Neutrophil (primary cell): ENCODE measurements around the gene SMC1B.
"Not testable (repeated sequence)": the region's sequence is repeated elsewhere in the genome, so short reads cannot be mapped to it uniquely, and the experiment has no call there.

Experiments
- H3K27ac ChIP-seq: fragments of 200-600 bp; sonication (generic); 2 replicates; pipeline ENCODE4 v1.5.1; 2016; ENCODE audit warnings: mild to moderate bottlenecking, moderate library complexity
- H3K27me3 ChIP-seq: fragments of 200-600 bp; sonication (generic); 2 replicates; pipeline ENCODE4 v1.6.0; 2016; ENCODE audit warnings: mild to moderate bottlenecking
- H3K36me3 ChIP-seq: fragments of 200-600 bp; sonication (generic); 2 replicates; pipeline ENCODE4 v1.5.1; 2017
- H3K4me1 ChIP-seq, 2 experiments: fragments of 200-600 bp in 1 of 2; sonication (generic) in 1 of 2; 1 replicate in 1 of 2; 2 replicates in 1 of 2; pipeline versions ENCODE4 v1.5.1 to v1.6.1; 2013 to 2016; ENCODE audit warnings: low read depth in 1 of 2, low read length in 1 of 2, mild to moderate bottlenecking in 1 of 2, moderate library complexity in 1 of 2; ENCODE audit not compliant: control insufficient read depth in 1 of 2, insufficient read depth in 1 of 2
- H3K4me3 ChIP-seq, 2 experiments: fragments of 200-600 bp in 1 of 2; sonication (generic) in 1 of 2; 1 replicate in 1 of 2; 2 replicates in 1 of 2; pipeline ENCODE4 v1.5.1; 2013 to 2016; ENCODE audit warnings: low read depth in 1 of 2, low read length in 1 of 2, mild to moderate bottlenecking in 1 of 2, moderate library complexity in 1 of 2
- H3K9me3 ChIP-seq: fragments of 200-600 bp; sonication (generic); 2 replicates; pipeline ENCODE4 v1.5.1; 2016
- CTCF ChIP-seq: fragments of 200-600 bp; sonication (generic); IDR thresholded peaks from 2 replicates; pipeline ENCODE4 v1.5.1; 2016; ENCODE audit warnings: antibody characterized with exemption

The SMC1B gene

GRCh38 chr22:45441138-45441537, 27.7 kb upstream of the SMC1B start:
- Histone ChIP-seq H3K36me3 (no peaks in the 10 kb centered on the region), H3K27me3 (peaks cover 46% of the 10 kb centered on the region), H3K4me3 (no peak overlapping the region), H3K27ac (no peak overlapping the region), H3K9me3 (no peaks in the 10 kb centered on the region), H3K4me1 (no peaks in the 10 kb centered on the region)
- TF ChIP-seq CTCF, result no peak

- H3K27me3 ChIP-seq, result peaks cover 46% of the 10 kb centered on the region
- H3K36me3 ChIP-seq, H3K4me3 ChIP-seq, H3K27ac ChIP-seq, H3K4me1 ChIP-seq, H3K9me3 ChIP-seq: not testable (repeated sequence)
Measured at GRCh38 chr22:45440688-45441087, 27.3 kb upstream of the SMC1B start.

- Histone ChIP-seq H3K9me3 (no peaks in the 10 kb centered on the region), H3K27ac (no peak overlapping the region), H3K4me3 (no peak overlapping the region), H3K4me1 (peaks cover 4 to 7% of the 10 kb centered on the region in 2 experiments), H3K27me3 (peaks cover 46% of the 10 kb centered on the region), H3K36me3 (no peaks in the 10 kb centered on the region)
- no peak for TF ChIP-seq CTCF
Measured at GRCh38 chr22:45438336-45438735, 24.9 kb upstream of the SMC1B start.

- H3K4me1 ChIP-seq, H3K4me3 ChIP-seq, H3K27ac ChIP-seq, H3K36me3 ChIP-seq, H3K9me3 ChIP-seq: not testable (repeated sequence)
- peaks cover 38% of the 10 kb centered on the region for H3K27me3 ChIP-seq
Measured at GRCh38 chr22:45436871-45437517, 23.6 kb upstream of the SMC1B start.

- no peaks in the 10 kb centered on the region for H3K9me3 ChIP-seq
- H3K36me3 ChIP-seq, result no peaks in the 10 kb centered on the region
- H3K4me1 ChIP-seq, result peaks cover 4 to 7% of the 10 kb centered on the region in 2 experiments
- TF ChIP-seq CTCF, result peak; percentile 97
- peaks cover 25% of the 10 kb centered on the region for H3K27me3 ChIP-seq
- H3K4me3 ChIP-seq, result no peak overlapping the region
- H3K27ac ChIP-seq, result no peak overlapping the region
Measured at GRCh38 chr22:45435544-45436139, 22.2 kb upstream of the SMC1B start.

- no peaks in the 10 kb centered on the region for H3K36me3 ChIP-seq
- H3K4me1 ChIP-seq, result peaks cover 4 to 7% of the 10 kb centered on the region in 2 experiments
- H3K27ac ChIP-seq, result no peak overlapping the region
- TF ChIP-seq CTCF, result no peak
- H3K9me3 ChIP-seq, result no peaks in the 10 kb centered on the region
- H3K27me3 ChIP-seq, result peaks cover 18% of the 10 kb centered on the region
- H3K4me3 ChIP-seq, result no peak overlapping the region
Measured at GRCh38 chr22:45434981-45435380, 21.6 kb upstream of the SMC1B start.
